Measurements from ENCODE around the gene TMEM107. TPM values are rescaled to one million over a fixed set of nuclear protein-coding genes. Genes with fewer than 3 reads are reported as not detected.
"Not testable (repeated sequence)": the region's sequence is repeated elsewhere in the genome, so short reads cannot be mapped to it uniquely, and the experiment has no call there.

Gene TMEM107
- total RNA-seq, 4 donors from 2014 or later = 11.2 to 18.8 (median 15.5) TPM

GRCh38 chr17:8173056-8173870 lies 2.9 kb downstream of the TMEM107 start:
- Histone ChIP-seq H3K9me3 (no peaks in the 10 kb centered on the region), H3K27ac (peak overlapping the region; percentile 86 to 96 (median 89)), H3K4me1 (peaks cover 0 to 44% (median 15%) of the 10 kb centered on the region in 3 donors)

GRCh38 chr17:8170186-8170585 lies 6.0 kb downstream of the TMEM107 start:
- H3K27me3 ChIP-seq, H3K36me3 ChIP-seq, H3K27ac ChIP-seq, ATAC-seq, H3K9me3 ChIP-seq, H3K4me3 ChIP-seq: not testable (repeated sequence)
- peaks cover 0 to 25% (median 8%) of the 10 kb centered on the region in 3 donors for H3K4me1 ChIP-seq
- whole genome bisulfite sequencing, 2 donors (ENCODE audit: low coverage in 1 of 2) = 91 to 100% methylated on average over 5 to 18 of the region's 19 CpGs

More at GRCh38 chr17:8173056-8173870, 2.9 kb downstream of the TMEM107 start:
- Histone ChIP-seq H3K4me3 (peak overlapping the region; percentile 47 to 62), H3K27me3 (no peaks in the 10 kb centered on the region), H3K36me3 (no peaks in the 10 kb centered on the region)
- ATAC-seq = peak; percentile 89
- WGBS, 2 donors (ENCODE audit: low coverage in 1 of 2) = 1% methylated on average over 15 to 22 of the region's 23 CpGs
- peak in 1 of 4 experiments; percentile 14 for TF ChIP-seq CTCF (IDR thresholded peaks at IDR 0.05)
- TF ChIP-seq POLR2AphosphoS5 (IDR thresholded peaks at IDR 0.05) = peak; percentile 100
- peak; percentile 99 for TF ChIP-seq POLR2A (IDR thresholded peaks at IDR 0.05)
- TF ChIP-seq EP300 (IDR thresholded peaks at IDR 0.05) = no peak

GRCh38 chr17:8167526-8167925 lies 8.7 kb downstream of the TMEM107 start:
- WGBS, 2 donors (ENCODE audit: low coverage in 1 of 2) = 73 to 79% methylated on average over 3 of the region's 3 CpGs
- no peak overlapping the region for H3K4me3 ChIP-seq
- no peak overlapping the region for H3K27ac ChIP-seq

GRCh38 chr17:8166731-8167130 lies 9.4 kb downstream of the TMEM107 start:
- TF ChIP-seq POLR2AphosphoS5 (IDR thresholded peaks at IDR 0.05) (no peak), CTCF (IDR thresholded peaks at IDR 0.05) (no peak), EP300 (IDR thresholded peaks at IDR 0.05) (no peak), POLR2A (IDR thresholded peaks at IDR 0.05) (no peak)
- H3K9me3 ChIP-seq = no peaks in the 10 kb centered on the region
- H3K27me3 ChIP-seq = no peaks in the 10 kb centered on the region
- WGBS, 2 donors (ENCODE audit: low coverage in 1 of 2) = 80 to 81% methylated on average over 3 of the region's 6 CpGs
- no peak overlapping the region for H3K4me3 ChIP-seq
- ATAC-seq = no peak
- peaks cover 0 to under 1% of the 10 kb centered on the region in 2 donors for H3K36me3 ChIP-seq
- H3K27ac ChIP-seq = peak overlapping the region in 1 of 4 donors; percentile 45
- peaks cover 9 to 27% (median 17%) of the 10 kb centered on the region in 3 donors for H3K4me1 ChIP-seq

More at GRCh38 chr17:8167526-8167925, 8.7 kb downstream of the TMEM107 start:
- ATAC-seq = no peak
- Histone ChIP-seq H3K36me3 (no peaks in the 10 kb centered on the region), H3K27me3 (no peaks in the 10 kb centered on the region), H3K9me3 (no peaks in the 10 kb centered on the region), H3K4me1 (peaks cover 9 to 26% (median 15%) of the 10 kb centered on the region in 3 donors)
- no peak for TF ChIP-seq POLR2AphosphoS5 (IDR thresholded peaks at IDR 0.05)
- no peak for TF ChIP-seq CTCF (IDR thresholded peaks at IDR 0.05)
- TF ChIP-seq EP300 (IDR thresholded peaks at IDR 0.05) = no peak
- TF ChIP-seq POLR2A (IDR thresholded peaks at IDR 0.05) = no peak

GRCh38 chr17:8164815-8165131 lies 11.4 kb downstream of the TMEM107 start:
- Histone ChIP-seq H3K27ac (peak overlapping the region; percentile 96 to 100 (median 98)), H3K9me3 (no peaks in the 10 kb centered on the region), H3K36me3 (peaks cover 0 to 17% of the 10 kb centered on the region in 2 donors), H3K4me1 (peaks cover 9 to 47% (median 29%) of the 10 kb centered on the region in 3 donors), H3K27me3 (no peaks in the 10 kb centered on the region), H3K4me3 (no peak overlapping the region)
- TF ChIP-seq EP300 (IDR thresholded peaks at IDR 0.05) (no peak), CTCF (IDR thresholded peaks at IDR 0.05) (no peak), POLR2A (IDR thresholded peaks at IDR 0.05) (no peak)
- WGBS, 2 donors (ENCODE audit: low coverage in 1 of 2) = 63% methylated on average over 6 of the region's 6 CpGs; no CpG with 5 or more reads in 1 of the 2 donors
- ATAC-seq = no peak
